ENCODE measurements around the gene COL28A1. TPM values are rescaled to one million over a fixed set of nuclear protein-coding genes. Genes with fewer than 3 reads are reported as not detected.
"Not testable (repeated sequence)": the region's sequence is repeated elsewhere in the genome, so short reads cannot be mapped to it uniquely, and the experiment has no call there.

The COL28A1 gene
- total RNA-seq, 1 experiment from 2014 or later = not detected

DNA sequence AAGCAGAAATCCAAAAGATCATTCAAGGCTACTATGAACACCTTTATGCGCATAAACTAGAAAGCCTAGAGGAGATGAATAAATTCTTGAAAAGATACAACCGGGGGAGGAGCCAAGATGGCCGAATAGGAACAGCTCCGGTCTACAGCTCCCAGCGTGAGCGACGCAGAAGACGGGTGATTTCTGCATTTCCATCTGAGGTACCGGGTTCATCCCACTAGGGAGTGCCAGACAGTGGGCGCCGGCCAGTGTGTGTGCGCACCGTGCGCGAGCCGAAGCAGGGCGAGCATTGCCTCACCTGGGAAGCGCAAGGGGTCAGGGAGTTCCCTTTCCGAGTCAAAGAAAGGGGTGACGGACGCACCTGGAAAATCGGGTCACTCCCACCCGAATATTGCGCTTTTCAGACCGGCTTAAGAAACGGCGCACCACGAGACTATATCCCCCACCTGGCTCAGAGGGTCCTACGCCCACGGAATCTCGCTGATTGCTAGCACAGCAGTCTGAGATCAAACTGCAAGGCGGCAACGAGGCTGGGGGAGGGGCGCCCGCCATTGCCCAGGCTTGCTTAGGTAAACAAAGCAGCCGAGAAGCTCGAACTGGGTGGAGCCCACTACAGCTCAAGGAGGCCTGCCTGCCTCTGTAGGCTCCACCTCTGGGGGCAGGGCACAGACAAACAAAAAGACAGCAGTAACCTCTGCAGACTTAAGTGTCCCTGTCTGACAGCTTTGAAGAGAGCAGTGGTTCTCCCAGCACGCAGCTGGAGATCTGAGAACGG is 70.5 kb downstream of the COL28A1 start:
- DNase-seq (ENCODE audit: low read depth) = not testable (repeated sequence)

DNA sequence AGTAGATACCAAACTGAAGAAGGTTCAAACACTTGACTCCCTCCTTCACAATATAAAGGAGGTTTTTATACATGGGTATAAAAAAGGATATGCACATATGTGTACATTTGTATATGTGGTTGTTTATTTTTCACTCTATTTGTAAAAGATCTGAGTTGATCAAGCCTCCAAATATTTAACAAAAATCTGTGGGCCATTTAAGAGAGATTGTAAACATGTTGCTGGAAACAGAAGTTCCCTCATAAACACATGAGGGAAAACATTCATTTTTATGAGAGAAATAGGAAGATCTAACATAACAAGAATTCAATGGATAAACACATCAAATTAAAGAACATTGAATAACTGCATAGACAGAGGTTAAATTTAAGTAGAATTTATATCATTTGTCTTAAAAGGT is 81.7 kb downstream of the COL28A1 start:
- no peak for DNase-seq (ENCODE audit: low read depth)

DNA sequence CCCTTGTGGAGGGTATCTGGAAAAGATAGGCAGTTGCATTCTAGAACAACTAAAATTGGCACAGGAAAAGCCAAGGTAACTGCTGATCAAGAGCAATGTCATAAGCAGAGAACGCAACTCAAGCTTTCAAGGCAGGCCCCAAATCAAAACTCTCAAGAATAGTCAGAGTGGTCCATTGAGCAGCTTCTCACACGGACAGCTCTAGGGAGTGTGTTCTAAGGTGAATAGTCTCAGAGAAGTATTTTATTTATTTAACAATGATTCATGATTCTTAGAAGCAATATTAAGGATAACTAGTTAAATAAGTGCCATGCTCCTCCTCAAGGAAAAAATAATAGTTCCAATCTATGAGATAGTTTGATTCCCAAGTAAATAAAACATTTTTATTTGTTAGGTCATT is 83.0 kb downstream of the COL28A1 start:
- no peak for DNase-seq (ENCODE audit: low read depth)

DNA sequence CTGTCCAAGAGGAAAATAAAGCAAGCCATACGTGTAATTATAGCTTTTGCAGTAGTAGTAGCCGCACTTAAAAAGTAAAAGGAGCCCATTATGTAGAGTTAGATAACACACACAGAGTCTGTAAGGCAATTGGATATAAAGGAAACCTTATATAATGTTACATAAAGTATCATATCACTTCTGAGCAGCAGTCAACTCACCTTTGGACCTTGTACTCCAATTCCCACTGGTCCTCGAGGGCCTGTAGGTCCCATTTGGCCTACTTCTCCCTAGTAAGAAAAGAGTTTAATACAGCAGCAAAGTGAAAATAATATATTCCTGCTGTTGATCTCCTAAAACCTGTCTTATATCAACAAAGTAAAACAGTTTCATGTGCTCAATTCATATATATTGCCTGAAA is 83.6 kb downstream of the COL28A1 start:
- no peak for DNase-seq (ENCODE audit: low read depth)

DNA sequence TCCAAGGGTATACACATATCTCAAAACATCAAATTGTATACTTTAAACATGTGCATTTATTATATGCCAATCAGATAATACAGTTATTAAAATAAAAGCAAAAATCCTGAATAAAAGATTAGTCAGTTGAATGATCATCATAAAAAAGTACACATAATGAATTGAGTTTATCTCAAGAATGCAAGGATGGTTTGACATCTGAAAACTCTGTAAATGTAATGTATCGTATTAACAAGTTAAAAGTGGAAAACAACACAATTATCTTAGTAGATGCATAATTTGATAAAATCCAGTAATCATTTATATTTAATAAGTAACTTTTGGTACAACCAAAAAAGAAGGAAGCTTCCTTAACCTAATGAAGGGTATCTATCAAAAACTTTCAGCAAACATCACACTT is 86.6 kb downstream of the COL28A1 start:
- DNase-seq (ENCODE audit: low read depth) = no peak

DNA sequence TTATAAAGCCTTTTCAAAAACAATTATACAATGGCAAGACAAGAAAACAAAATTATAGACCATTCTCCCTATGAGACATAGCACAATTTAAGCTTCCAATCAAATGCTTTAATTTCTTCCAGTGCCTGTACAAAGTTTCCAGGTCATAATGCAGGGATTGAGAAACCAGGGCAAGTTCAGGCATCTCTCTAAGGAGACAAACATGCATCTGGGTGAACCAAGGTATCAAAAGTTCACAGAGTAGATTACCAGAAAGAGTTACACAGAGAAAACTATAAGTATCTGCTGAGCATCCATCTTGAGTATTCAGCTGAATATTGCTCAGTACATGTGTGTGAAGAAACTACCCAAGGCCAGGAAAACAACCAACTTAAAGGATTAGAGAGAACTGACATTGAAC is 89.1 kb downstream of the COL28A1 start:
- no peak for DNase-seq (ENCODE audit: low read depth)

DNA sequence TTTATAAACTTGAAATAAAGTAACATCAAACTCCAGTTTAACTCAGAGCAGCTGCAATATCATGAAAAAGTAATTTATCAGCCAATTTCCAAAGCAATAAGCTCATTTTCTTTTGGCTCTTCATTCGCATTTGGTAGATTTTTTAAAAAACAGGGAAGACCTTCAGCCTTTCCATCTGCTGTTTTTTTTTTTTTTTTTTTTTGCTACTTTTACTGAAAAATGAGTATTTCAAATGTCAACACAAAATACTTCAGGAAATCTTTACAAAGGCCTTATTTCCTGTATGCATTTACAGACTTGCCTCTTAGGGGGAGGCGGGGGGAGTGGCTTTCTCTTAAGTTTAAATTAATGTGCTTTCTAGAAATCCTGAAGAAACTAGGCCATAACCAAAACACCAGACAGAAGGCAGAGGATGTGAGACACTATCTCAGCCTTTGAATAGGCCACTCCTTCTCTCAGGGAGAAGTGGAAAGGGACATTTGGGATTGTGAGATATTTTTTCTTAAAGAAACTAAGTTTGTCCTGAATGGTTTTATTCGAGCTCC is 91.8 kb downstream of the COL28A1 start:
- DNase-seq (ENCODE audit: low read depth) = no peak

DNA sequence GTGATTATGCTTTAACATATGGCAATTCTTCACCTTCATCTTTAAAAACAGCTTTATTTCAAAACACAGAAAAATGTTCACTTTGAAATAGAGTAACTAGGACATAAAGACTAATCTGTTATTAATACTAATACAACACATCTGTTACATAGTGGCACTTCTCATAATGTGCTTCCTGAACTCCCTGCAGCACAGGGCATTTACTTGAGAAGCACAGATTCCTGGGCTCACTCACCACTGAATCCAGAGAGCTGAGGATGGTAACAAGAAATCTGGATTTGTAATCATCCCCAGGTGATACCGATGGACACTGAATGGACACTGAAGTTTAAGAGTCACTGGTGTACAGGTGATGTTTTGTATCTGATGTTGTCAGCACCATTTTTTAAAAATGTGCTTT is 96.1 kb downstream of the COL28A1 start:
- no peak for DNase-seq (ENCODE audit: low read depth)

DNA sequence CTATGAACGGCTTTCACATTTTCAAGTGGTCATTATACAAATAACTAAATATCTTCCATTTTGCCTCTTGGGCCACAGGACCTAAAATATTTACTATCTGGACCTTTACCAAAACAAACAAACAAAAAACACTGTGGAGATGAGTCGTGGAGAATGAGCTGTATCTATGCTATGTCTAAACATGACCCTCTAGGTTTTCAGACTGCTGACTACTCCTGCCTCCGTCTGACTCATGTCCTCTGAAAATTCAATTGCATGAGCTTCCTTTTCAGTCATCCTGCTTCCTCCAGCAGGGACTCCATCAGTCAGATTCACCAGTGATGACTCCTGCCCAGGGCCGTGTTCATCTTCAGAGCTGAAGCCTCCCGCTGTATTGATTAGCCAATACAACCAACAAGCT is 96.8 kb downstream of the COL28A1 start:
- DNase-seq (ENCODE audit: low read depth) = peak; percentile 88

DNA sequence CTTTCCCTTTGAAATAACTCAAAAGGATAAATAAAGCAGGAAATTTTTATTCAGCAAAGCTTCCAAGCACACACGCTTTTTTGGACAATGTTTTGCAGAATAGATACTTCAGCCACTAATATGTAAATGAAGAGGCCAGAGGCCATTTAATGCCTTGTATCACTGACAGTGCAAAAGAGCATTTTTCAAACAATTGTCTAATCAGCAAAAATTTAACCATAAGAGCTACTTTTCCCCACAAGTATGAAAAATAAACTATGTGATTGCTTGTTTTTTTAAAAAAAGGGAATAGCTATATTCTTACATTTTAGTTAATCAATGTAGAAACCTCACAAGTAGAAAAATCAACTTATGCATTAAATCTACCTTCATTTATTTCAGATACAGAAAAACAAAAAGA is 99.7 kb downstream of the COL28A1 start:
- DNase-seq (ENCODE audit: low read depth) = no peak

DNA sequence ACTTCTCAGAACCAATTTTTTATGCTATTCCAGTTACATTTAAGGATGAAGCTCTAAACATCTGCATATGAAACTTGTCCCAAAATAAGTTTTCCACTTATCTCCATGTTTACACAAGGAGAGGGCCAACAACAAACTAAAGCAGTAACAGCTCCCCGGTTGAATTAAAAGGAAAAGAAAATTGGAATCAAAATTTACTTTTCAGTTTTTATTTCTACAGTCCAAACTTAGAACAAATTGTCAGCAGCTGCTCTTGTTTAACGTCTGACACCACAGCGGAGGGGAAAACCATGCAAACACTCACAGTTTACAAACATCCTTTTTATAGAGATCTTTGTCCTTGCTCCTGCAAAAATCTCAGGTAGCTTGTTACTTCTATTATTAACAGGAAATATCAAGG is 101.3 kb downstream of the COL28A1 start:
- DNase-seq (ENCODE audit: low read depth) = no peak

DNA sequence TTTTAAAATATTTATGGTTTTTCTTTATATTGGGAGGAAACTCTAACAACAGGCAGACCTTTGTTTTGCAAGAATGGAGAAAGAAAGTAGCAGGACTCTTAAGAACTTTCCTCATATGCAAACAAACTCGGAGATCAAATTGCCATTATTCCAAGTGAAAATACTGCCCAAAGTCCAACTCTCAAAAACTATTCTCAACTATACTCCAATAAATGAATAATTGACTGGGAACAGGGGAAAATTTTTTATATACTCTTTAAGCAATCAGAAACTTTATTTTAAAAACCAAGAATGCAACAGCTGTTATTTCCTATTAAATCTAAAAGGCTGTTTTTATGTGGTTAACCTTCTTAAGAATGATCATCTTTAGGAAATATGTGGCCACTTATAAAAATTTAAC is 101.9 kb downstream of the COL28A1 start:
- no peak for DNase-seq (ENCODE audit: low read depth)

DNA sequence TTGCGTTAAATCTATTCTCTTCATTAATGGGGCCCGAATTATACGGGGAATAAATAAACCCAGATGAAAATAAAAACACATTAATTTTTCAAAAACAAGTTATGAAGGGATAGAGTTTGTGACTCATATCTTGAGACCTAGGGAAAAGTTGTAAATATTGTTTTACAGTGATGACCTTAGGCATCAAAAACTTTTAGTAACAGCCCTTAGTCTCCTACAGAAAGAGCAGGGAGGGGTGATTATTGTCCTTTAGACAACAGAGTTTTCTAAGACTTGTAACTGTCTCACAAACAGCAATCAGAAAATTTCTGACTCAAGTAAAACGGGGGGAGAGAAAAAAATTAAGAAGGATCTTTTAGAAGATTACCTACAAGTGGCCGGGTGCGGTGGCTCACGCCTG is 102.7 kb downstream of the COL28A1 start:
- no peak for DNase-seq (ENCODE audit: low read depth)

DNA sequence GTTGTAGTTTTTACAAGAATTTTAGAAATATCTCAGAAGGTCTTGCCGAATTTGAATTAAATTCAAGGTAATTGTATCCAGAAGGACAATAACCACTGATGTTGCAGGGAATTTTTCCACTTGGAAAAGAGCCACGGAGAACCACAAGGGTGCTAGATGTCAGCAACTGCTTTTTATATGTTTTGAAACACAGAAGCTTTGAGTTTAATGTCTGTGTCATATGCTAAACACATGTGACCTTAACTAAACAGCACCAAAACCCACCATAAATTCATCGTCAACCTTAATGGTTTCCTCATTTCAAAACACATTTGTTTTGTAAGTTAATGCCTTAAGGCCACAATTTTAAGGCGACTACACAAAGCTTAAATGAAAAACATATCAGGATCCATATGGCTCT is 106.9 kb downstream of the COL28A1 start:
- no peak for DNase-seq (ENCODE audit: low read depth)

DNA sequence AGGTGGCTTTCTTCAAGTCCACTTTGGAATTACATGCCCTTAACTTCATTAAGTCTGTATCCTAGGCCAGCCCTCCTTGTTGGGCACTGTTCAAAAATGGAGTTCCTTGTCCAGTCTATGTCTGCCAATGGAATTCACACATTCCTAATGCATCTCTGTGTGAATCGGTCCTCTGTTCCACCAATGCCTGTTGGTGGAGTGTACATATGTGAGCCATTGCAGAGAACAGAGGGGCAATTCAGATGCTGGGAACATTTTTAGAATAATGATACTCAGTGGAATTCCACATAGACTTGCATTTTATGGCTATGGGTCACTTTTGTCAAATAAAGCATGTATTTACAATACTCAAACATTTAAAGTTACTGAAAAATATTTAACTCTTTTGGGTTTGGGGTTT is 108.3 kb downstream of the COL28A1 start:
- no peak for DNase-seq (ENCODE audit: low read depth)

DNA sequence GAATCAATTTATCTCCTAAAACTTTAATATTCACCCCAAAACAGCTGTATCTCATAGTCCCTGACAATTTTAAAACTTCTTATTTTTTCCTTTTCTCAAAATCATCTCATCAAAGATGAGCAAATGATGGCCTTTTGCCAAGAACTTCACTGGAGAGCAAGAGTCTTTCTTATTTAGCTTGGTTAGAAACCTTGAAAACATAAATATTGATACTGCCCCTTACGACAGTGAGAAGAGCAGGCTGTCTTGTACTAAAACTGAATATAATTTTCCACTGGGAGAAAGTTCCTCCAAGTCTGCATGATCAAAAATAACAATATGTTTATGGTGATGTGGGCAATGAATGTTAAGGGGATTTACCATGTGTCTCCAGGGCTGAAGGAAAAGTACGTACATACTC is 109.0 kb downstream of the COL28A1 start:
- DNase-seq (ENCODE audit: low read depth) = no peak

DNA sequence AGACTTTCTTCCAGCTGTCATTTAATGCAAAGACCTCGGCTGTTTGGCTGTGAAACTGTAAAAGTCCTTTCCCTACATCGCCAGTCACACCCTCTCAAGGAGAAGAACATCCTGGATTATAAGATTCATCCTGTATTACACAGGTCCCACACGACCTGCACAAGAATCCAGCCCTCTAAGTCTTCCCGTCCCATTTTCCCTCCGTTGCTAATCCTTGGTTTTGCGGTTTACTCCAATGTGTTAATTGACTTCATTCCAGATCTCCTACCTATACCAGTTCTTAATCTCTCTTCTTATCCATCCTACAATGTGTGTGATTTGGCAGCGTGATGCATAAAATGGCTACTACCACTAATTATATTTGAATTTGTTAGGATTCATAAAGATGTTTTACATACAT is 110.4 kb downstream of the COL28A1 start:
- no peak for DNase-seq (ENCODE audit: low read depth)

DNA sequence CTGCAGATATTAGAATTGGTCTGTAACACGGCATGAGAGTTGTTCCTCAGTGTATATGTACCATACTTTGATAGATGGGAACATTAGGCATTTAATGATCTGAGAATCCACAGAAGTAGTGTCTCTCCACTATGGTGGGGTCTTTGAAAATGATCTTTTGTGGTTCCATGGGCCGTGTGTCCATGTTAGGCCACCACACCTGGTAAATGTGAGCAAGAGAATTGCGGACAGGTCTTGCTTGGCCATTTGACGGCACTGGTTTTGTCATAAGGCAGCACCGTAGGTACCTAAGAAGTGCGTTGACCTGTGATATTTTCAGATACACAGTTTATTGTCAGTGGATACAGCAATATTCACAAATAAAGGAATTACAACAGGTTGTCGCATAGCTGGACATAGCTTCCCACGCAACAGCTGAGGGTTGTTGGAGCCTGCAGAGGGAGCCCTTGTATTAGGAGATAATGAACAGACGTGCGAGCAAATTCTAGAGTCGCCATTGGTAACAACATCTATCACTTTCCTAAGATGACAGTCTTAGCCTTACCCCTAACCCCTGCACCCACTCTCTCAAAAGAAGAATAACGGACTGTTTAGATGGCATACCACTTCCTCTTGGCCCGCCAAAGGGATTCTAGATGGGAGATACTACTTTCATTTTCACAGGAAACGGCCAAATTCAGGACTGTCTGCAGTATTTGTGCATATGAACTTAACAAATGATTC is 111.4 kb downstream of the COL28A1 start:
- DNase-seq (ENCODE audit: low read depth) = peak; percentile 68

DNA sequence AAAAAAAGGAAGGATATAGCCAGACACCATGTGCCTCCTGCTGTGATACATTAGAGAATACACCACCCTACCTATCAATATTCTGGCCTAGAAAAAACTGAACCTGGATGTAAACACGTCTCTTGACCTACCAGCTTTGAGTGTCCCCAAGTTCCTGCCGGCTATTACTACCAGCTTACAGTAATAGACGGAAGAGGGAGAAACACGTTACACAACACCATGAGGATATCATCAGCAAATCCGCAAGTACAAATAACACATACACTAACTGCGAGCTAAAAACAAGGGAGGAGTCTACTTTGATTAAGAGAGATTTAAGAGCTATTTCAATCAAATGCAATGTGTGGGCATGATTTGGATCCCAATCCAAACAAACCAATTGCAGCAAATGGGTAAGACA is 113.0 kb downstream of the COL28A1 start:
- DNase-seq (ENCODE audit: low read depth) = no peak

DNA sequence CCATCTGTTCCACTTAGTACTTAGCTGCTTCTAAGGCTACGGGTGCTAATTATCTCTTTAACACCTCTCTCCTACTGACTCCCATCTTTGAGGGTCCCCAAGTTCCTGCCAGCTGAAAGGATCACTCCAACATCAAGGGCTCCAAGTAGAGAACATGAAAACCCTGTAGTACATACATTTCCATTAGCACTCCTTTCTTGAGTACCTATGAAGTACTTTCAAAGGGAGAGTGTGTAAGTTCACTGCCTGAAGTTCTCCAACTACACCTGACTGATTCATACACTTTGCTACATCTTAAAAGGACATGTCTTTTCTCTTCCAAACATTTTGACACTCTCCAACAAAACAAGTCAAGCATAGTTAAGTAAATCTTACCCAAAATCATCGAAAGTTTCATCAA is 113.8 kb downstream of the COL28A1 start:
- no peak for DNase-seq (ENCODE audit: low read depth)

DNA sequence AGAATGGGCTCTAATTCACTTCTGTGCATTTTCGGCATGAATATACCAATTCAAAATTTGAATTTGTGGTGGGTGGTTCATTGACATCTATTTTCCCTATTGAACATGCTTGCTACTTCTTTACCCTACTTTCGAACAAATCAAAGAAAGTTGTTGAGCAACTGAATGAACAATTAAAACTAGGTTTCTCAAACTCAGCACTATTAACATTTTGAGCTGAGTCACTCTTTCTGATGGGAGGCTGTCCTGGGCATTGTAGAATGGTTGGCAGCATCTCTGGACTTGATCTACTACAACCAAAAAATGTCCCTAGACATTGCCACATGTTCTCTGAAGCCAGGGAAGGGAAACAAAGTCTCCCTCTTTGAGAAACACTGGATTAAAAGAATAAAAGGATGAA is 116.7 kb downstream of the COL28A1 start:
- DNase-seq (ENCODE audit: low read depth) = no peak

DNA sequence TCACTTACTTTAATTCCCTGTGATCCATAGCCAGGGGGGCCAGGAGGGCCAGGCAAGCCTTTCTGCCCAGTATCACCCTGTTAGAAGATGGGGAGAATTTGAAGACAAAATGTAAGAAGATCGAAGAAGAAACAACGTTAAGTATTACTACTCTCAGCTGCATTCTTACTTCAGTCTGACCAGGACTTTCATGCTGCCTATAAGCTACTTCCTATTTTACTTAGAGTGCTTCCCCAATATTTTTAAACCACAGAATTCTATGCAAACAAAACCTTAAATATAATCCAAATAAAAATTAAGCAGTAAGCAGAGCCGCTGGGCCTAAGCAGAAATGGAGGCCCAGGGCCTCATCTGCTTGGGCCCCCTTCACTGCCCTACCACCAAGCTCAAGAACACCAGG is 117.8 kb downstream of the COL28A1 start:
- DNase-seq (ENCODE audit: low read depth) = no peak

DNA sequence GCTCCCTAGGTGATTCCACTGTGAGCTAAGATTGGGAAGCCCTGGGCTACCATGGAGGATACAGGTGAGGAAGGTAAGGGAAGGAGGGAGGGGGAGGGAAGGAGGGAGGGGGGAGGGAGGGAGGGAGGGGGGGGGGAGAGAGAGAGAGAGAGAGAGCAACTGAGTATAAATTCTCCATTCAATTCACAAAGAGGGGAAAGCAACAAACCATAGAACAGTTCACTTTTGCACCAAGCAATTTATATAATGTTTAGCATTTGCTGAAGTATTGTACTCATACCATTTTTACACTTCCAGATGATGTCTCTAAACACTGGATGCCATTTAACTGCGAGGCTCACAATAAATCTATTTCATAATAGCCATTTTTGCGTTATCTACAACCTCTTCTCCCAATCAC is 118.3 kb downstream of the COL28A1 start:
- DNase-seq (ENCODE audit: low read depth) = no peak

Measured in Daoy (cell line).